HepG2 (cell line): Measurements from ENCODE around the gene VWA3A. TPM values are rescaled to one million over a fixed set of nuclear protein-coding genes. Genes with fewer than 3 reads are reported as not detected.

ENCODE experiments used
- AHR ChIP-seq: IDR thresholded peaks from 2 replicates; pipeline ENCODE4 v1.6.1; 2018; ENCODE audit warnings: missing genetic modification reagents, missing compliant biosample characterization
- ATF2 ChIP-seq: sonication (generic); formaldehyde crosslinking; IDR thresholded peaks from 2 replicates; pipeline ENCODE4 v1.4.0; 2020; ENCODE audit warnings: missing genetic modification reagents
- CBX1 ChIP-seq: IDR thresholded peaks from one replicate; pipeline ENCODE4 v1.6.1; 2016; ENCODE audit warnings: antibody characterized with exemption, low read depth
- CENPX ChIP-seq: sonication (generic); formaldehyde crosslinking; IDR thresholded peaks from 2 replicates; pipeline ENCODE4 v1.9.0; 2021; ENCODE audit warnings: mild to moderate bottlenecking, missing genetic modification reagents, moderate library complexity
- FLYWCH1 ChIP-seq: sonication (generic); formaldehyde crosslinking; IDR thresholded peaks from 2 replicates; pipeline ENCODE4 v1.8.1; 2023; ENCODE audit warnings: mild to moderate bottlenecking, missing genetic modification reagents
- FOSL2 ChIP-seq: sonication (generic); formaldehyde crosslinking; IDR thresholded peaks from 2 replicates; pipeline ENCODE4 v1.4.0; 2020; ENCODE audit warnings: missing genetic modification reagents
- KDM2A ChIP-seq: sonication (generic); formaldehyde crosslinking; IDR thresholded peaks from 2 replicates; pipeline ENCODE4 v1.4.0; 2020; ENCODE audit warnings: low read depth, missing genetic modification reagents, borderline replicate concordance
- KMT2B ChIP-seq: IDR thresholded peaks from 2 replicates; pipeline ENCODE4 v1.6.1; 2016; ENCODE audit warnings: missing genetic modification reagents, missing compliant biosample characterization
- REXO4 ChIP-seq: sonication (generic); formaldehyde crosslinking; IDR thresholded peaks from 2 replicates; pipeline ENCODE4 v1.8.0; 2022; ENCODE audit warnings: missing genetic modification reagents, mild to moderate bottlenecking, borderline replicate concordance
- SAP130 ChIP-seq: IDR thresholded peaks from 2 replicates; pipeline ENCODE4 v1.6.1; 2016; ENCODE audit warnings: low read depth
- TBP ChIP-seq: sonication (generic); formaldehyde crosslinking; IDR thresholded peaks from 2 replicates; pipeline ENCODE4 v1.5.0; 2020; ENCODE audit warnings: missing genetic modification reagents
- U2AF1 ChIP-seq: fragments of 200-400 bp; formaldehyde crosslinking; optimal IDR thresholded peaks from 2 replicates; pipeline ENCODE3; 2017; ENCODE audit warnings: mild to moderate bottlenecking, low read depth, low read length
- ZKSCAN8 ChIP-seq: IDR thresholded peaks from 2 replicates; pipeline ENCODE4 v1.6.1; 2016; ENCODE audit warnings: borderline replicate concordance, missing genetic modification reagents, missing compliant biosample characterization
- ZMYM4 ChIP-seq: sonication (generic); formaldehyde crosslinking; IDR thresholded peaks from 2 replicates; pipeline ENCODE4 v1.8.1; 2023; ENCODE audit warnings: mild to moderate bottlenecking, missing genetic modification reagents
- ZNF253 ChIP-seq: sonication (generic); formaldehyde crosslinking; IDR thresholded peaks from 2 replicates; pipeline ENCODE4 v1.8.0; 2022; ENCODE audit warnings: mild to moderate bottlenecking, missing genetic modification reagents, borderline replicate concordance
- ZNF383 ChIP-seq: sonication (generic); formaldehyde crosslinking; IDR thresholded peaks from 2 replicates; pipeline ENCODE4 v1.4.0; 2020; ENCODE audit warnings: missing genetic modification reagents, mild to moderate bottlenecking, borderline replicate concordance
- ZNF616 ChIP-seq: sonication (generic); formaldehyde crosslinking; IDR thresholded peaks from 2 replicates; pipeline ENCODE4 v1.5.0; 2020; ENCODE audit warnings: low read depth, mild to moderate bottlenecking, missing genetic modification reagents
- ZNF704 ChIP-seq: sonication (generic); formaldehyde crosslinking; IDR thresholded peaks from 2 replicates; pipeline ENCODE4 v1.8.1; 2023; ENCODE audit warnings: mild to moderate bottlenecking, inconsistent platforms, moderate library complexity, missing genetic modification reagents, borderline replicate concordance
- ZNF800 ChIP-seq: sonication (generic); formaldehyde crosslinking; IDR thresholded peaks from 2 replicates; pipeline ENCODE4 v1.4.0; 2020; ENCODE audit warnings: missing genetic modification reagents
- polyA plus RNA-seq, 8 experiments: library from polyadenylated mRNA; depleted of rRNA in 3 of 8; stranded (reverse) in 7 of 8; unstranded in 1 of 8; fragments of >200 nt; fragmentation: Illumina TruSeq in 4 of 8; extraction: Trizol in 4 of 8; gene quantifications; 2 replicates each; pipeline versions ENCODE4 v1.2.1 to v1.2.3, GENCODE V29; 2011 to 2016; ENCODE audit warnings: low read depth in 4 of 8, missing spikeins in 1 of 8, mixed read lengths in 1 of 8; ENCODE audit not compliant: insufficient read depth in 1 of 8
- total RNA-seq, 5 experiments: library from RNA; depleted of rRNA; stranded (reverse); fragments of >200 nt; fragmentation: Illumina TruSeq; extraction: Trizol; gene quantifications; 2 replicates each; pipeline ENCODE4 v1.2.3, GENCODE V29; 2016; ENCODE audit warnings: low read depth in 1 of 5
- TF ChIP-seq, protein P1 (sequence below): sonication (generic); formaldehyde crosslinking; IDR thresholded peaks from 2 replicates; pipeline ENCODE4 v1.5.0; 2020; ENCODE audit warnings: mild to moderate bottlenecking, missing genetic modification reagents, moderate library complexity
- TF ChIP-seq, protein P2 (sequence below): sonication (generic); formaldehyde crosslinking; conservative IDR thresholded peaks from 2 replicates; pipeline ENCODE4 v1.8.0; 2022; ENCODE audit warnings: mild to moderate bottlenecking, moderate library complexity, missing genetic modification reagents

Gene VWA3A
- total and polyA plus RNA-seq, 2 of the 13 experiments (the other 11 are each of a cell fraction or from before 2014, with no cell fraction given): 0.03 to 0.07 TPM

DNA sequence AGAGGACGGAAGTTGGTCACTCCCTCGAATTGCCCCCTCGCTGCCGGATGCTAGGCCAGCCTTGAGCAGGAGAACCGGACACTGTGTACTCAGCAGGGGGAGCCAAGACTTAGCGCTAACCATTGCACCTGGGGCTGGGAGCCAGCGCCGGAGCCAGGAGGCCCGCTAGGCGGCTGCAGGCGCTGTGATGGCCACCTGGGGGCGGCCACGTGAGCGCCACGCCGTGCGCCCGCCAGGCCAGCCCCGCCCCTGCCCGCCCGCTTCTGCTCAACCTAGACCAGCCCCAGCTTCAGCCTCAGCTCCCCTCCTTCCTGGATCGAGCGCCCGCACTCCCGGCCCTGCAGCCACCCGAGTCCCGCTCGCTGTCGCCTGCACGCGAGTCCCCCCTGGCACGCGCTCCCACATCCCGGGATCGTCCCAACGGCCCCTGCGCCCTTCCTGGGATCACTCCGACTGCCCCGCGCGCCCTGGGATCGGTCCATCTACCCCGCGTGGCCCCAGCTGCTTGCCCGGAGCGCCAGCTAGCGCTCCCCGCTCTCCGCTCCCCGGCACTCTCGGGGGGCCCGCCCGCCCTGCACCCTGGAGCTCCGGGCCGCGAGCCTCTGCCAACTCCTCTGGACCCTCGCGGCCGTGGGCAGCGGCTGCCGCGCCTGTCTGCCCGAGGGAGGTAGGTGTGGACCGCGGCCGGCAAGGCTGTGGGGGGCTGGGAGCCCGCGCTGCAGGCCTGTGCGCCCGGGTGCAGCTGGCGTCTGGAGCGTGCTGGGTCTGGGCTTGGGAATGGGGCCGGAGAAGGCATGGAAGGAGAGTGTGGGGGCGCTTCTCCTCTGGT is 113.9 kb downstream of the VWA3A start, which contains the start of gene EEF2K (continued):
- TF ChIP-seq ZNF800 (peak; percentile 98), REXO4 (CRISPR knock-in tag) (no peak), KDM2A (CRISPR knock-in tag) (peak; percentile 90), FLYWCH1 (CRISPR knock-in tag) (peak; percentile 92), ZNF253 (peak; percentile 79; the same call in 1 of the 2 replicates), SAP130 (CRISPR knock-in tag) (peak; percentile 94), ZNF383 (CRISPR knock-in tag) (peak; percentile 88; the same call in 1 of the 2 replicates), ZNF704 (CRISPR knock-in tag) (no peak), ZKSCAN8 (CRISPR knock-in tag) (peak; percentile 70; the same call in 1 of the 2 replicates), CENPX (CRISPR knock-in tag) (no peak), CBX1 (peak; percentile 91), ATF2 (CRISPR knock-in tag) (peak; percentile 72; the same call in 1 of the 2 replicates), KMT2B (CRISPR knock-in tag) (peak; percentile 91), U2AF1 (peak; percentile 87), FOSL2 (CRISPR knock-in tag) (peak; percentile 71), ZMYM4 (peak; percentile 98), ZNF616 (CRISPR knock-in tag) (peak; percentile 78), TBP (CRISPR knock-in tag) (no peak), AHR (peak; percentile 62; the same call in 1 of the 2 replicates)
- TF ChIP-seq, protein P1, sequence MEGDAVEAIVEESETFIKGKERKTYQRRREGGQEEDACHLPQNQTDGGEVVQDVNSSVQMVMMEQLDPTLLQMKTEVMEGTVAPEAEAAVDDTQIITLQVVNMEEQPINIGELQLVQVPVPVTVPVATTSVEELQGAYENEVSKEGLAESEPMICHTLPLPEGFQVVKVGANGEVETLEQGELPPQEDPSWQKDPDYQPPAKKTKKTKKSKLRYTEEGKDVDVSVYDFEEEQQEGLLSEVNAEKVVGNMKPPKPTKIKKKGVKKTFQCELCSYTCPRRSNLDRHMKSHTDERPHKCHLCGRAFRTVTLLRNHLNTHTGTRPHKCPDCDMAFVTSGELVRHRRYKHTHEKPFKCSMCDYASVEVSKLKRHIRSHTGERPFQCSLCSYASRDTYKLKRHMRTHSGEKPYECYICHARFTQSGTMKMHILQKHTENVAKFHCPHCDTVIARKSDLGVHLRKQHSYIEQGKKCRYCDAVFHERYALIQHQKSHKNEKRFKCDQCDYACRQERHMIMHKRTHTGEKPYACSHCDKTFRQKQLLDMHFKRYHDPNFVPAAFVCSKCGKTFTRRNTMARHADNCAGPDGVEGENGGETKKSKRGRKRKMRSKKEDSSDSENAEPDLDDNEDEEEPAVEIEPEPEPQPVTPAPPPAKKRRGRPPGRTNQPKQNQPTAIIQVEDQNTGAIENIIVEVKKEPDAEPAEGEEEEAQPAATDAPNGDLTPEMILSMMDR (CRISPR knock-in tag): peak; percentile 96
- TF ChIP-seq, protein P2, sequence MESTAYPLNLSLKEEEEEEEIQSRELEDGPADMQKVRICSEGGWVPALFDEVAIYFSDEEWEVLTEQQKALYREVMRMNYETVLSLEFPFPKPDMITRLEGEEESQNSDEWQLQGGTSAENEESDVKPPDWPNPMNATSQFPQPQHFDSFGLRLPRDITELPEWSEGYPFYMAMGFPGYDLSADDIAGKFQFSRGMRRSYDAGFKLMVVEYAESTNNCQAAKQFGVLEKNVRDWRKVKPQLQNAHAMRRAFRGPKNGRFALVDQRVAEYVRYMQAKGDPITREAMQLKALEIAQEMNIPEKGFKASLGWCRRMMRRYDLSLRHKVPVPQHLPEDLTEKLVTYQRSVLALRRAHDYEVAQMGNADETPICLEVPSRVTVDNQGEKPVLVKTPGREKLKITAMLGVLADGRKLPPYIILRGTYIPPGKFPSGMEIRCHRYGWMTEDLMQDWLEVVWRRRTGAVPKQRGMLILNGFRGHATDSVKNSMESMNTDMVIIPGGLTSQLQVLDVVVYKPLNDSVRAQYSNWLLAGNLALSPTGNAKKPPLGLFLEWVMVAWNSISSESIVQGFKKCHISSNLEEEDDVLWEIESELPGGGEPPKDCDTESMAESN: peak; percentile 98
